Measurements from ENCODE around the gene DNASE1L1.

- TF ChIP-seq CTCF (IDR thresholded peaks at IDR 0.05; ENCODE audit: low read length) (peak; percentile 68), EZH2 (IDR thresholded peaks at IDR 0.05; ENCODE audit: borderline replicate concordance, low read length) (no peak)
These were observed 10.2 kb downstream of the DNASE1L1 start for GRCh38 chrX:154398668-154399526.

All from OCI-LY1 (cell line).